ENCODE data around the gene FOXF2. TPM values are rescaled to one million over a fixed set of nuclear protein-coding genes. Genes with fewer than 3 reads are reported as not detected.
"Not testable (repeated sequence)": the region's sequence is repeated elsewhere in the genome, so short reads cannot be mapped to it uniquely, and the experiment has no call there.

FOXF2 gene
- total RNA-seq, 1 experiment from 2014 or later = 8.0 TPM

GRCh38 chr6:1347161-1347560 is 42.2 kb upstream of the FOXF2 start:
- ChIA-PET POLR2A (interaction anchor here (1.1 kb wide), 1 partner anchor 754 kb away, joined by 3 read pairs; no protein-coding TSS in a partner anchor), CTCF (interaction anchor here (0.7 to 3.0 kb wide), 4 partner anchors 11 to 625 kb away, joined by 3 to 22 read pairs (median 4); no protein-coding TSS in a partner anchor)
- H3K4me1 Mint-ChIP-seq (ENCODE audit: insufficient read depth, unreplicated experiment) = peaks cover 13% of the 10 kb centered on the region
- H3K27ac Mint-ChIP-seq (ENCODE audit: low read depth, unreplicated experiment) = no peak overlapping the region
- H3K36me3 Mint-ChIP-seq (ENCODE audit: insufficient read depth, unreplicated experiment) = no peaks in the 10 kb centered on the region
- H3K9me3 Mint-ChIP-seq (ENCODE audit: unreplicated experiment) = peaks cover 16% of the 10 kb centered on the region
- no TSS peak for BruUV-seq (replicated peaks)
- no peak overlapping the region for H3K4me3 Mint-ChIP-seq (ENCODE audit: unreplicated experiment)
- H3K27me3 Mint-ChIP-seq (ENCODE audit: insufficient read depth, unreplicated experiment) = no peaks in the 10 kb centered on the region
- DNase-seq (ENCODE audit: unreplicated experiment) = no peak
- intact Hi-C loops (cut with micrococcal nuclease) = no loop called here
- no peak for TF ChIP-seq CTCF (IDR thresholded peaks at IDR 0.05; ENCODE audit: unreplicated experiment)

- H3K4me1 Mint-ChIP-seq (ENCODE audit: insufficient read depth, unreplicated experiment) = peaks cover 13% of the 10 kb centered on the region
- no TSS peak for BruUV-seq (replicated peaks)
- TF ChIP-seq CTCF (IDR thresholded peaks at IDR 0.05; ENCODE audit: unreplicated experiment) = no peak
- no peaks in the 10 kb centered on the region for H3K36me3 Mint-ChIP-seq (ENCODE audit: insufficient read depth, unreplicated experiment)
- ChIA-PET POLR2A (no interaction called here), CTCF (interaction anchor here (0.6 to 2.1 kb wide), 3 partner anchors 12 to 589 kb away, joined by 4 to 9 read pairs (median 9); no protein-coding TSS in a partner anchor)
- no peak overlapping the region for H3K4me3 Mint-ChIP-seq (ENCODE audit: unreplicated experiment)
- no peaks in the 10 kb centered on the region for H3K27me3 Mint-ChIP-seq (ENCODE audit: insufficient read depth, unreplicated experiment)
- intact Hi-C loops (cut with micrococcal nuclease) = no loop called here
- H3K27ac Mint-ChIP-seq (ENCODE audit: low read depth, unreplicated experiment) = no peak overlapping the region
- no peak for DNase-seq (ENCODE audit: unreplicated experiment)
- peaks cover 16% of the 10 kb centered on the region for H3K9me3 Mint-ChIP-seq (ENCODE audit: unreplicated experiment)
Measured at GRCh38 chr6:1348675-1349074, 40.7 kb upstream of the FOXF2 start.

- POLR2A ChIA-PET = interaction anchor here (0.5 kb wide), 1 partner anchor 186 kb away, joined by 4 read pairs; no protein-coding TSS in a partner anchor
- CTCF ChIA-PET = interaction anchor here (2.1 kb wide), 1 partner anchor 13 kb away, joined by 9 read pairs; no protein-coding TSS in a partner anchor
- Mint-ChIP-seq H3K4me1 (ENCODE audit: insufficient read depth, unreplicated experiment) (peaks cover 13% of the 10 kb centered on the region), H3K27ac (ENCODE audit: low read depth, unreplicated experiment) (no peak overlapping the region), H3K9me3 (ENCODE audit: unreplicated experiment) (peaks cover 8% of the 10 kb centered on the region), H3K4me3 (ENCODE audit: unreplicated experiment) (no peak overlapping the region), H3K27me3 (ENCODE audit: insufficient read depth, unreplicated experiment) (peaks cover 8% of the 10 kb centered on the region), H3K36me3 (ENCODE audit: insufficient read depth, unreplicated experiment) (no peaks in the 10 kb centered on the region)
- intact Hi-C loops (cut with micrococcal nuclease) = no loop called here
- no peak for DNase-seq (ENCODE audit: unreplicated experiment)
- no TSS peak for BruUV-seq (replicated peaks)
- TF ChIP-seq CTCF (IDR thresholded peaks at IDR 0.05; ENCODE audit: unreplicated experiment) = no peak
Measured at GRCh38 chr6:1349655-1350054, 39.7 kb upstream of the FOXF2 start.

GRCh38 chr6:1351381-1352008 is 37.9 kb upstream of the FOXF2 start:
- Mint-ChIP-seq H3K27me3 (ENCODE audit: insufficient read depth, unreplicated experiment) (peaks cover 10% of the 10 kb centered on the region), H3K27ac (ENCODE audit: low read depth, unreplicated experiment) (no peak overlapping the region), H3K36me3 (ENCODE audit: insufficient read depth, unreplicated experiment) (no peaks in the 10 kb centered on the region), H3K4me1 (ENCODE audit: insufficient read depth, unreplicated experiment) (peaks cover 8% of the 10 kb centered on the region), H3K4me3 (ENCODE audit: unreplicated experiment) (no peak overlapping the region), H3K9me3 (ENCODE audit: unreplicated experiment) (no peaks in the 10 kb centered on the region)
- BruUV-seq (replicated peaks) = no TSS peak
- ChIA-PET POLR2A (interaction anchor here (0.7 kb wide), 1 partner anchor 441 kb away, joined by 3 read pairs; no protein-coding TSS in a partner anchor), CTCF (interaction anchor here (0.6 kb wide), 1 partner anchor 542 kb away, joined by 3 read pairs; no protein-coding TSS in a partner anchor)
- no peak for DNase-seq (ENCODE audit: unreplicated experiment)
- intact Hi-C loops (cut with micrococcal nuclease) = no loop called here
- no peak for TF ChIP-seq CTCF (IDR thresholded peaks at IDR 0.05; ENCODE audit: unreplicated experiment)

- intact Hi-C loops (cut with micrococcal nuclease) = not testable (repeated sequence)
Measured at GRCh38 chr6:1355068-1355467, 34.3 kb upstream of the FOXF2 start.

GRCh38 chr6:1361717-1362116 is 27.7 kb upstream of the FOXF2 start:
- DNase-seq (ENCODE audit: unreplicated experiment); CTCF ChIA-PET; H3K27ac Mint-ChIP-seq (ENCODE audit: low read depth, unreplicated experiment); H3K4me3 Mint-ChIP-seq (ENCODE audit: unreplicated experiment); H3K27me3 Mint-ChIP-seq (ENCODE audit: insufficient read depth, unreplicated experiment); BruUV-seq (replicated peaks); H3K9me3 Mint-ChIP-seq (ENCODE audit: unreplicated experiment); H3K4me1 Mint-ChIP-seq (ENCODE audit: insufficient read depth, unreplicated experiment); H3K36me3 Mint-ChIP-seq (ENCODE audit: insufficient read depth, unreplicated experiment); POLR2A ChIA-PET; intact Hi-C loops (cut with micrococcal nuclease): not testable (repeated sequence)

More at GRCh38 chr6:1355068-1355467, 34.3 kb upstream of the FOXF2 start:
- H3K36me3 Mint-ChIP-seq (ENCODE audit: insufficient read depth, unreplicated experiment); H3K4me1 Mint-ChIP-seq (ENCODE audit: insufficient read depth, unreplicated experiment); BruUV-seq (replicated peaks); H3K4me3 Mint-ChIP-seq (ENCODE audit: unreplicated experiment); H3K9me3 Mint-ChIP-seq (ENCODE audit: unreplicated experiment); H3K27ac Mint-ChIP-seq (ENCODE audit: low read depth, unreplicated experiment); DNase-seq (ENCODE audit: unreplicated experiment): not testable (repeated sequence)
- ChIA-PET CTCF (interaction anchor here (0.7 to 1.2 kb wide), 2 partner anchors 26 to 765 kb away, joined by 3 to 4 read pairs; no protein-coding TSS in a partner anchor), POLR2A (interaction anchor here (1.3 kb wide), 1 partner anchor 11 kb away, joined by 5 read pairs; no protein-coding TSS in a partner anchor)
- peaks cover 10% of the 10 kb centered on the region for H3K27me3 Mint-ChIP-seq (ENCODE audit: insufficient read depth, unreplicated experiment)

Data from MCF 10A (cell line).